IMR-90 (cell line): Measurements from ENCODE around the gene TBC1D8.

Source experiments
- MAFK ChIP-seq: IDR thresholded peaks from 2 replicates; pipeline ENCODE4 v1.6.1; 2012; ENCODE audit warnings: low read depth, low read length, improper control_type of control experiment
- RFX5 ChIP-seq: IDR thresholded peaks from 2 replicates; pipeline ENCODE4 v1.8.0; 2012; ENCODE audit warnings: low read depth, mild to moderate bottlenecking, low read length, moderate library complexity

DNA sequence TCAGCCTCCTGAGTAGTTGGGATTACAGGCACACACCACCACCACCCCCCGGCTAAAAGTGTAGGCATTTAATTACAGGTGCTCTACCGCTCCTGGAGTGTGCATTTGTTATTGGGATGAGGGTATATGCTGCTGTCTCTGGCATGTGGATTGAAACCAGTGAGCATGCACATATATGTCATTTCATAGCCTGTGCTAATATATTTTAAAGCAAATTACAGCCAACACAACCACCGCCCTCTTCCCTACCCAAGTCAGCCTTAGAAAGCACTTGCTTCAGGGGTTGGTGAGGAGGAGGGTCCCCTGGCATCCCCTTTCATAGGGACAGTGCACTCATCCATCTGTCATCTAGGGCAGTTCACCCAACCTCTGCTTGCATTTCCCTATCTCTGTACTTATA is 10.5 kb upstream of the TBC1D8 start:
- TF ChIP-seq RFX5 (no peak), MAFK (no peak)
